HG02970 (cell line): ENCODE data around the gene NDC1.
"Not testable (repeated sequence)": the region's sequence is repeated elsewhere in the genome, so short reads cannot be mapped to it uniquely, and the experiment has no call there.

ENCODE experiments used
- ATAC-seq: cut with Tn5 transposase; IDR thresholded peaks from one replicate; pipeline ENCODE4 v1.9.1; 2021; ENCODE audit warnings: mild to moderate bottlenecking, moderate library complexity, moderate number of reproducible peaks; ENCODE audit not compliant: unreplicated experiment, low FRiP score

Gene NDC1

GRCh38 chr1:53769184-53769583 is 68.9 kb downstream of the NDC1 start:
- ATAC-seq: no peak

- no peak for ATAC-seq
Observed at GRCh38 chr1:53766831-53767405, 71.2 kb downstream of the NDC1 start.

- no peak for ATAC-seq
Observed at GRCh38 chr1:53766194-53766742, 71.8 kb downstream of the NDC1 start.

GRCh38 chr1:53765657-53766056 is 72.4 kb downstream of the NDC1 start:
- no peak for ATAC-seq

- no peak for ATAC-seq
Observed at GRCh38 chr1:53763911-53764310, 74.2 kb downstream of the NDC1 start.

- ATAC-seq: no peak
Observed at GRCh38 chr1:53763461-53763860, 74.6 kb downstream of the NDC1 start.

- not testable (repeated sequence) for ATAC-seq
Observed at GRCh38 chr1:53760497-53760896, 77.6 kb downstream of the NDC1 start.

GRCh38 chr1:53755874-53756273 is 82.2 kb downstream of the NDC1 start:
- no peak for ATAC-seq

- no peak for ATAC-seq
Observed at GRCh38 chr1:53754484-53755312, 83.4 kb downstream of the NDC1 start.

- ATAC-seq: no peak
Observed at GRCh38 chr1:53752281-53752680, 85.8 kb downstream of the NDC1 start.

- ATAC-seq: no peak
Observed at GRCh38 chr1:53747841-53748240, 90.3 kb downstream of the NDC1 start.

GRCh38 chr1:53740621-53741105 is 97.4 kb downstream of the NDC1 start:
- no peak for ATAC-seq

- ATAC-seq: peak; percentile 71
Observed at GRCh38 chr1:53739109-53739681, 98.9 kb downstream of the NDC1 start, which contains the start of gene GLIS1. GLIS1 (minus strand) TSS chr1:53739164; CDS start chr1:53738064, 1,100 bp downstream.

GRCh38 chr1:53738205-53739108 is 99.6 kb downstream of the NDC1 start:
- no peak for ATAC-seq

GRCh38 chr1:53737648-53738204 is 100.4 kb downstream of the NDC1 start:
- ATAC-seq: no peak

GRCh38 chr1:53736290-53736689 is 101.8 kb downstream of the NDC1 start:
- no peak for ATAC-seq

- no peak for ATAC-seq
Observed at GRCh38 chr1:53735681-53736080, 102.4 kb downstream of the NDC1 start.

GRCh38 chr1:53735261-53735660 is 102.8 kb downstream of the NDC1 start:
- no peak for ATAC-seq

- no peak for ATAC-seq
Observed at GRCh38 chr1:53734650-53735211, 103.4 kb downstream of the NDC1 start.
